Keratinocyte (primary cell): ENCODE measurements around the gene DNASE1L3. TPM values are rescaled to one million over a fixed set of nuclear protein-coding genes. Genes with fewer than 3 reads are reported as not detected.

Experiments
- DNase-seq: peaks from one replicate; pipeline ENCODE4 v3.0.0-alpha.2; 2011; ENCODE audit warnings: low read depth, missing footprints, low spot score
- FAIRE-seq: peaks from 2 replicates; lab custom pipeline; 2011; peaks lifted over from hg19 to GRCh38; lab: Jason Lieb, UNC
- H2AFZ ChIP-seq: 2 replicates; pipeline ENCODE4 v1.6.0; 2012; ENCODE audit warnings: low read length, control low read depth, inconsistent platforms; ENCODE audit not compliant: control insufficient read depth
- H3K27ac ChIP-seq: 2 replicates; pipeline ENCODE4 v1.5.1; 2011; ENCODE audit warnings: low read length; ENCODE audit not compliant: control insufficient read depth, insufficient read depth
- H3K27me3 ChIP-seq: 3 replicates; pipeline ENCODE4 v1.6.0; 2011; ENCODE audit warnings: low read length; ENCODE audit not compliant: control insufficient read depth, insufficient read depth; ENCODE audit errors: extremely low read depth
- H3K36me3 ChIP-seq, 2 experiments: 2 replicates in 1 of 2; 3 replicates in 1 of 2; pipeline ENCODE4 v1.5.1; 2011; ENCODE audit warnings: low read length in 2 of 2, mild to moderate bottlenecking in 1 of 2; ENCODE audit not compliant: control insufficient read depth in 2 of 2, insufficient read depth in 2 of 2; ENCODE audit errors: extremely low read depth in 1 of 2
- H3K4me1 ChIP-seq: 3 replicates; pipeline ENCODE4 v1.5.1; 2011; ENCODE audit warnings: low read length; ENCODE audit not compliant: control insufficient read depth, insufficient read depth; ENCODE audit errors: extremely low read depth
- H3K4me2 ChIP-seq: 3 replicates; pipeline ENCODE4 v1.6.0; 2011; ENCODE audit warnings: low read depth, low read length; ENCODE audit not compliant: control insufficient read depth, insufficient read depth; ENCODE audit errors: extremely low read depth
- H3K4me3 ChIP-seq, 3 experiments: fragments of 200-600 bp in 1 of 3; sonication (generic) in 1 of 3; 2 replicates in 2 of 3; 3 replicates in 1 of 3; pipeline ENCODE4 v1.5.1; 2011 to 2016; ENCODE audit warnings: low read length in 3 of 3, mild to moderate bottlenecking in 3 of 3, control low read depth in 2 of 3, inconsistent platforms in 1 of 3, low read depth in 1 of 3, mixed read lengths in 1 of 3, mixed run types in 1 of 3, moderate library complexity in 1 of 3; ENCODE audit not compliant: control insufficient read depth in 2 of 3, insufficient read depth in 2 of 3; ENCODE audit errors: extremely low read depth in 1 of 3
- H3K79me2 ChIP-seq: 2 replicates; pipeline ENCODE4 v1.6.0; 2012; ENCODE audit warnings: low read length; ENCODE audit not compliant: control insufficient read depth, insufficient read depth
- H3K9ac ChIP-seq: 3 replicates; pipeline ENCODE4 v1.6.0; 2011; ENCODE audit warnings: low read length; ENCODE audit not compliant: control insufficient read depth, insufficient read depth; ENCODE audit errors: extremely low read depth
- H3K9me1 ChIP-seq: 3 replicates; pipeline ENCODE4 v1.6.0; 2011; ENCODE audit warnings: low read length; ENCODE audit not compliant: control insufficient read depth, insufficient read depth; ENCODE audit errors: extremely low read depth
- H3K9me3 ChIP-seq: 2 replicates; pipeline ENCODE4 v1.5.1; 2012; ENCODE audit warnings: low read depth, low read length; ENCODE audit not compliant: control insufficient read depth
- H4K20me1 ChIP-seq: 3 replicates; pipeline ENCODE4 v1.6.0; 2011; ENCODE audit warnings: low read length; ENCODE audit not compliant: control insufficient read depth, insufficient read depth; ENCODE audit errors: extremely low read depth
- CTCF ChIP-seq, 3 experiments: IDR thresholded peaks in 1 of 3; conservative IDR thresholded peaks in 1 of 3; optimal IDR thresholded peaks in 1 of 3; 2 replicates in 2 of 3; 3 replicates in 1 of 3; pipeline versions ENCODE3 to v1.5.1; 2011; ENCODE audit warnings: low read length in 3 of 3, mild to moderate bottlenecking in 3 of 3, moderate library complexity in 2 of 3, control low read depth in 1 of 3, inconsistent platforms in 1 of 3; ENCODE audit not compliant: insufficient read depth in 2 of 3; ENCODE audit errors: extremely low read depth in 1 of 3
- EZH2 ChIP-seq: IDR thresholded peaks from one replicate; pipeline ENCODE4 v1.6.1; 2012; ENCODE audit warnings: inconsistent platforms, mild to moderate bottlenecking, low read length, moderate library complexity
- dilution Hi-C: fragments of 300-500 bp; cut with MboI; formaldehyde crosslinking; loops from one replicate; pipeline ENCODE4 v1.7.0; 2020; ENCODE audit warnings: low sequenced_read_pairs; ENCODE audit not compliant: extremely low pct_ligation_motif_present
- polyA plus RNA-seq, 5 experiments: library from polyadenylated mRNA; depleted of rRNA in 3 of 5; stranded (reverse) in 3 of 5; stranded (forward) in 1 of 5; unstranded in 1 of 5; fragments of >200 nt; gene quantifications; 1 replicate in 1 of 5; 2 replicates in 3 of 5; 3 replicates in 1 of 5; pipeline versions ENCODE4 v1.2.1 to v1.2.3, GENCODE V29; 2011 to 2012; ENCODE audit warnings: missing spikeins in 2 of 5, low read depth in 1 of 5, low replicate concordance in 1 of 5

DNASE1L3 gene
- polyA plus RNA-seq, 1 donor (not counting 4 experiments of a cell fraction or from before 2014, with no cell fraction given): 1.9 TPM

GRCh38 chr3:58161435-58162398 lies 49.1 kb downstream of the DNASE1L3 start:
- dilution Hi-C loops: no loop called here
- FAIRE-seq (peak; percentile 93), DNase-seq (no peak)
- Histone ChIP-seq H3K79me2 (peaks cover 5% of the 10 kb centered on the region), H3K9me3 (no peaks in the 10 kb centered on the region), H3K4me2 (no peak overlapping the region), H3K4me3 (no peak overlapping the region), H3K9me1 (no peaks in the 10 kb centered on the region), H3K27me3 (no peaks in the 10 kb centered on the region), H3K4me1 (peaks cover 39% of the 10 kb centered on the region), H2AFZ (no peak overlapping the region), H3K36me3 (peaks cover 55 to 76% of the 10 kb centered on the region in 2 experiments), H3K9ac (peak overlapping the region; percentile 24), H3K27ac (peak overlapping the region; percentile 78), H4K20me1 (peaks cover 8% of the 10 kb centered on the region)
- TF ChIP-seq EZH2: no peak
- no peak for TF ChIP-seq CTCF (optimal IDR thresholded peaks at IDR 0.05 in 1 of 3, IDR thresholded peaks at IDR 0.05 in 1 of 3, conservative IDR thresholded peaks at IDR 0.05 in 1 of 3; ENCODE audit: extremely low read depth in 1 of 3, insufficient read depth in 2 of 3, low read length in 3 of 3)

DNA sequence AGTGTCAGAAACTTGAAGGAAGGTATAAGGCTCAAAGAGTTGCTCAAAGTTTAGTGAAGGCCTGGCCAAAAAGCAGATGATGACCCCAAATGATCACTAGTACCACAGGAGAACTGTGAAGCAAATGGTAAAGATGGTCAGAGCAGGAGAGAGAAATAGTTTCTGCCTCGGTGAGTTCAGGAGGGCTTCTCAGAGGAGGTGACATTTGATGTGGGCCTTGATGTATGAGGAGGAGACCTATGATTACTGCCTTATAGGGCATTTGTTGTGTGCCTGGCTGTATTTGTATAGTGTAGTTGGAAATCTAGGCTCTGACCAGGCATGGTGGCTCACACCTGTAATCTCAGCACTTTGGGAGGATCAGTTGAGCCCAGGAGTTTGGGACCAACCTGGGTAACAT lies 50.4 kb downstream of the DNASE1L3 start:
- no peak for DNase-seq
- peaks cover 8% of the 10 kb centered on the region for H4K20me1 ChIP-seq
- no peak overlapping the region for H2AFZ ChIP-seq
- H3K4me2 ChIP-seq: no peak overlapping the region
- dilution Hi-C loops: no loop called here
- no peak overlapping the region for H3K9ac ChIP-seq
- no peaks in the 10 kb centered on the region for H3K9me1 ChIP-seq
- peaks cover 39% of the 10 kb centered on the region for H3K4me1 ChIP-seq
- FAIRE-seq: peak; percentile 13
- no peak overlapping the region for H3K4me3 ChIP-seq
- no peak overlapping the region for H3K27ac ChIP-seq
- H3K27me3 ChIP-seq: no peaks in the 10 kb centered on the region
- H3K9me3 ChIP-seq: no peaks in the 10 kb centered on the region
- TF ChIP-seq CTCF (optimal IDR thresholded peaks at IDR 0.05 in 1 of 3, IDR thresholded peaks at IDR 0.05 in 1 of 3, conservative IDR thresholded peaks at IDR 0.05 in 1 of 3; ENCODE audit: extremely low read depth in 1 of 3, insufficient read depth in 2 of 3, low read length in 3 of 3): no peak
- TF ChIP-seq EZH2: no peak
- peaks cover 60 to 85% of the 10 kb centered on the region in 2 experiments for H3K36me3 ChIP-seq
- H3K79me2 ChIP-seq: peaks cover 5% of the 10 kb centered on the region
